Loucy (cell line): ENCODE results near the gene CAMTA1.

ENCODE experiments used
- H2AFZ ChIP-seq: fragments of 200-600 bp; sonication (generic); 2 replicates; pipeline ENCODE4 v1.6.0; 2016; ENCODE audit warnings: antibody characterized with exemption, mild to moderate bottlenecking, low read length, moderate library complexity
- H3F3A ChIP-seq: fragments of 200-600 bp; 2 replicates; pipeline ENCODE4 v1.6.0; 2016; ENCODE audit warnings: antibody characterized with exemption, low read depth, mild to moderate bottlenecking
- H3K27me3 ChIP-seq: fragments of 200-600 bp; sonication (generic); 2 replicates; pipeline ENCODE4 v1.6.1; 2014; ENCODE audit warnings: low read length, mild to moderate bottlenecking; ENCODE audit not compliant: insufficient read depth, poor library complexity, severe bottlenecking
- H3K36me3 ChIP-seq: fragments of 200-600 bp; sonication (generic); 2 replicates; pipeline ENCODE4 v1.6.1; 2016; ENCODE audit warnings: low read length; ENCODE audit not compliant: insufficient read depth
- H3K4me1 ChIP-seq: fragments of 200-600 bp; sonication (generic); 2 replicates; pipeline ENCODE4 v1.5.1; 2014; ENCODE audit warnings: low read length, mild to moderate bottlenecking; ENCODE audit not compliant: insufficient read depth, poor library complexity, severe bottlenecking
- H3K4me2 ChIP-seq: fragments of 200-600 bp; sonication (generic); 2 replicates; pipeline ENCODE4 v1.6.0; 2014; ENCODE audit warnings: antibody characterized with exemption, low read length, low read depth, mild to moderate bottlenecking; ENCODE audit not compliant: poor library complexity, severe bottlenecking
- H3K4me3 ChIP-seq: fragments of 200-600 bp; sonication (generic); 2 replicates; pipeline ENCODE4 v1.5.1; 2014; ENCODE audit warnings: low read length, mild to moderate bottlenecking, mixed read lengths; ENCODE audit not compliant: poor library complexity, severe bottlenecking
- H3K79me2 ChIP-seq: fragments of 200-600 bp; sonication (generic); 2 replicates; pipeline ENCODE4 v1.6.1; 2014; ENCODE audit warnings: low read length; ENCODE audit not compliant: insufficient read depth
- H3K9ac ChIP-seq: fragments of 200-600 bp; sonication (generic); 2 replicates; pipeline ENCODE4 v1.6.0; 2014; ENCODE audit warnings: mild to moderate bottlenecking, low read depth, low read length, moderate library complexity; ENCODE audit not compliant: poor library complexity, severe bottlenecking
- H3K9me2 ChIP-seq: fragments of 200-600 bp; sonication (generic); replicated peaks from 2 replicates; pipeline ENCODE4 v1.6.1; 2016; ENCODE audit warnings: low read depth, low read length, mixed read lengths
- H3K9me3 ChIP-seq: fragments of 200-600 bp; sonication (generic); 2 replicates; pipeline ENCODE4 v1.6.1; 2014; ENCODE audit warnings: mild to moderate bottlenecking, antibody characterized with exemption, low read length, low read depth; ENCODE audit not compliant: insufficient read depth
- H4K20me1 ChIP-seq: fragments of 200-600 bp; sonication (generic); 2 replicates; pipeline ENCODE4 v1.6.0; 2014; ENCODE audit warnings: antibody characterized with exemption, low read length, mild to moderate bottlenecking; ENCODE audit not compliant: insufficient read depth, poor library complexity, severe bottlenecking
- EZH2phosphoT487 ChIP-seq: fragments of 200-600 bp; IDR thresholded peaks from 2 replicates; pipeline ENCODE4 v1.6.1; 2018; ENCODE audit warnings: antibody characterized with exemption, mild to moderate bottlenecking, moderate library complexity, borderline replicate concordance
- TF ChIP-seq, protein P1 (sequence below): fragments of 200-600 bp; sonication (generic); conservative IDR thresholded peaks from 2 replicates; pipeline ENCODE4 v1.5.1; 2014; ENCODE audit warnings: mild to moderate bottlenecking, antibody characterized with exemption, low read length

Gene CAMTA1

DNA sequence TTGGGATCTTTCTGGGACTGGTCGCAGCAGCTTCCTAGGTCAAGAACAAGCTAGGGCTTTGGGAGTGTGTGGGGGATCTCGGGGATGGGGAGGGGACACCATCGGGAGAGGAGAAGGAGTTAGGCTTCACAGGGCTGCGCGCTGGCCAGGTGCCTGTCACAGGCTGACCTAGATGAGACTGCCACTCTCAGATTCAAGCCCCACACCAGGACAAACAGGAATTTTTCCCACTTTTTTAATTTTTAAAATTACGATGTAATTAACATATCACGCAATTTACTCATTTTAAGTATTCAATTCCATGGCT lies 180.6 kb downstream of the CAMTA1 start:
- no peaks in the 10 kb centered on the region for H3K9me3 ChIP-seq
- H3K36me3 ChIP-seq: no peaks in the 10 kb centered on the region
- no peaks in the 10 kb centered on the region for H4K20me1 ChIP-seq
- H3K4me2 ChIP-seq: peak overlapping the region; percentile 43
- no peaks in the 10 kb centered on the region for H3K79me2 ChIP-seq
- peaks cover 7% of the 10 kb centered on the region for H3F3A ChIP-seq
- H3K4me3 ChIP-seq: peak overlapping the region; percentile 29
- H3K9ac ChIP-seq: peak overlapping the region; percentile 22
- no peaks in the 10 kb centered on the region for H3K9me2 ChIP-seq
- TF ChIP-seq, protein P1, sequence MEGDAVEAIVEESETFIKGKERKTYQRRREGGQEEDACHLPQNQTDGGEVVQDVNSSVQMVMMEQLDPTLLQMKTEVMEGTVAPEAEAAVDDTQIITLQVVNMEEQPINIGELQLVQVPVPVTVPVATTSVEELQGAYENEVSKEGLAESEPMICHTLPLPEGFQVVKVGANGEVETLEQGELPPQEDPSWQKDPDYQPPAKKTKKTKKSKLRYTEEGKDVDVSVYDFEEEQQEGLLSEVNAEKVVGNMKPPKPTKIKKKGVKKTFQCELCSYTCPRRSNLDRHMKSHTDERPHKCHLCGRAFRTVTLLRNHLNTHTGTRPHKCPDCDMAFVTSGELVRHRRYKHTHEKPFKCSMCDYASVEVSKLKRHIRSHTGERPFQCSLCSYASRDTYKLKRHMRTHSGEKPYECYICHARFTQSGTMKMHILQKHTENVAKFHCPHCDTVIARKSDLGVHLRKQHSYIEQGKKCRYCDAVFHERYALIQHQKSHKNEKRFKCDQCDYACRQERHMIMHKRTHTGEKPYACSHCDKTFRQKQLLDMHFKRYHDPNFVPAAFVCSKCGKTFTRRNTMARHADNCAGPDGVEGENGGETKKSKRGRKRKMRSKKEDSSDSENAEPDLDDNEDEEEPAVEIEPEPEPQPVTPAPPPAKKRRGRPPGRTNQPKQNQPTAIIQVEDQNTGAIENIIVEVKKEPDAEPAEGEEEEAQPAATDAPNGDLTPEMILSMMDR: no peak
- no peak for TF ChIP-seq EZH2phosphoT487
- no peak overlapping the region for H2AFZ ChIP-seq
- H3K27me3 ChIP-seq: no peaks in the 10 kb centered on the region
- H3K4me1 ChIP-seq: peaks cover 37% of the 10 kb centered on the region

DNA sequence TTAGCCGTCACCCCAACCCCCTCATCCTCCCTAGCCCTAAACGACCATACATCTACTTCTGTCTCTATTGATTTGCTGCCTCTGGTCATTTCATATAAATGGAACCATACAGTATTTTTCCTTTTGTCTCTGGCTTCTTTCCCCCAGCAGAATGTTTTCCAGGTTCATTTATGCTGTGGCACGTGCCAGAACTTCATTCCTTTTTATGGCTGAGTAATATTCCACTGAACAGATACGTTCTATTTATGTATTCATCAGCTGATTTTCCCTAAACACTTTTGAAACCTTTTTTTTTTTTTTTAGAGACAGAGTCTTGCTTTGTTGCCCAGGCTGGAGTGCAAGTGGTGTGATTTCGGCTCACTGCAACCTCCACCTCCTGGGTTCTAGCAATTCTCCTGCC lies 181.1 kb downstream of the CAMTA1 start:
- no peak overlapping the region for H3K4me2 ChIP-seq
- TF ChIP-seq, protein P1: no peak
- TF ChIP-seq EZH2phosphoT487: no peak

DNA sequence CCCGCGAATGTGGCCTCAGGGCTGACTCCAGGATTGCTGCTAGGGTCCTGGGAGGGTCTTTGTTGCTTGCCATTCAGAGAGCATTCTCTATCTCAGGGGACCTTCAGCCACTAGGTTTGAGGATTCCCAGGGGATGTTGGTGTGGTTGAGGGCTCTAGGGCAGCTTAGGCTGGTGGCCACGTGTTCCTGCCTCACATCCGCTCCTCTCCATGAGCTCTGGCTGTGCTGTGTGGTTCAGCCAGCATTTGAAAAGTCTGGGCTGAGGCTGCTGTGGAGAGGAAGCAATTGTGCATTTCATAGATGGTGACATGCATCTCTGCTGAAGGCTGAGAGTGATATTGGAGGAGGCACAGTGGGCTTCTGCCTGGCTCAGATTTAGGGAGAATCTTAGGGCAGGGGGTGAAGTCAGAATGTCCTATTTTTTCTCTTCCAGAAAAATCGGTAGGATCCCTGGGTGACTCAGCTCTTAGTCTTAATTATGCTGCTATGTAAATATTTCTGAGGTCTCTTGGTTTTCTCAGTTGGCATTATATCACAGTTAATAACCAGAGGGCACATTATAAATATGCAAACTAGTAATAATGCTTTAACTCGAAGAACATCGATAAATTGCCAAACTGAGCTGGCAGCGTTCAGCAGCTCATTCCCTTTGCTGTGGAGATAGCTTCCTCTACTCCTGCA lies 182.3 kb downstream of the CAMTA1 start:
- H2AFZ ChIP-seq: peak overlapping the region; percentile 81
- H4K20me1 ChIP-seq: no peaks in the 10 kb centered on the region
- peak overlapping the region; percentile 69 for H3K4me3 ChIP-seq
- H3K9ac ChIP-seq: peak overlapping the region; percentile 36
- no peaks in the 10 kb centered on the region for H3K9me2 ChIP-seq
- H3K36me3 ChIP-seq: no peaks in the 10 kb centered on the region
- no peaks in the 10 kb centered on the region for H3K27me3 ChIP-seq
- TF ChIP-seq EZH2phosphoT487: no peak
- TF ChIP-seq, protein P1: no peak
- no peaks in the 10 kb centered on the region for H3K79me2 ChIP-seq
- peak overlapping the region; percentile 96 for H3K4me2 ChIP-seq
- H3K9me3 ChIP-seq: no peaks in the 10 kb centered on the region
- H3K4me1 ChIP-seq: peaks cover 37% of the 10 kb centered on the region
- H3F3A ChIP-seq: peaks cover 7% of the 10 kb centered on the region

More for the DNA sequence above, 181.1 kb downstream of the CAMTA1 start:
- no peaks in the 10 kb centered on the region for H3K27me3 ChIP-seq
- no peaks in the 10 kb centered on the region for H3K9me3 ChIP-seq
- H3K4me1 ChIP-seq: peaks cover 37% of the 10 kb centered on the region
- no peaks in the 10 kb centered on the region for H3K36me3 ChIP-seq
- H3K4me3 ChIP-seq: no peak overlapping the region
- no peaks in the 10 kb centered on the region for H3K9me2 ChIP-seq
- no peaks in the 10 kb centered on the region for H3K79me2 ChIP-seq
- H3F3A ChIP-seq: peaks cover 7% of the 10 kb centered on the region
- no peak overlapping the region for H2AFZ ChIP-seq
- H4K20me1 ChIP-seq: no peaks in the 10 kb centered on the region
- H3K9ac ChIP-seq: no peak overlapping the region
